Stimulated activated CD4-positive, alpha-beta T cell treated with anti-CD3 and anti-CD28 coated beads, Interleukin-4, amount 100 ng/mL, for 4 hours (primary cell): ENCODE data around the gene METTL15.
"Not testable (repeated sequence)": the region's sequence is repeated elsewhere in the genome, so short reads cannot be mapped to it uniquely, and the experiment has no call there.

Experiments
- DNase-seq, 2 experiments: peaks; one replicate each; pipeline ENCODE4 v3.0.0-alpha.2; 2020

The METTL15 gene

DNA sequence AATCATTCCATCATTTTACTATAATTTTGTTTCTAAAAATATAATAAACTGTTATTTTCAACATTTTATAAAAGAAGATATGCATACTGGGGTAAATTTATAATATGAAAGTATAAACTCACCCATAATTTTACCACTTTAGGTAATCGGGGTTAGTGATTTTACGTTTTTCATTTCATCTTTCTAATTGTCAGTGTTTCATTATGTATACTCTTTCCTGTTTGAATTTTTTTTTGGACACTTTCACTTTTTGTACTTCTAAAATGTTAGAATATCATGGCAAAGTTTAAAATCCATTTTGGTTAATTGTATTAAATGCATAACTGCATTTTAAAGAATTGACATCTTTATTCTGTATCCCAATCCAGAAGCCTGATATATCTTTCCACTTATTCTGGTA lies 115.8 kb downstream of the METTL15 start:
- DNase-seq = no peak

DNA sequence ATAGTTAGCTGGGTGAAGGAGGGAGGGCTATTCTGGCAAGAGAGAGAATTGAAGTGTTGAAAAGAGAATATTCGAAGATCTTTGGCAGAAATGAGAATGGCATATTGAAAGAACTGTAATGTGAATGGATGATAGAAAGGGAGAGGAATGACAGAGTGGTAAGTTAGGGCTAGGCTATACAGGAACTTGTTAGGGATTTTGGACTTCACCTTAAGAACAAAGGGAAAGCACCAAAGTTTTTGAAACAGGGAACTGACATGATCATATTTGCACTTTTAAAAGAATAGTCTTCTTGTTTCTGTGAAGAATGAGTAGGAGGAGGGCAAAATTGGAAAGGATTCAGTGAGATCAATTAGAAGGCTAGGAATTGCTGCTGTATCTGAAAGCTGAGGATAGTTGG lies 119.3 kb downstream of the METTL15 start:
- no peak for DNase-seq

DNA sequence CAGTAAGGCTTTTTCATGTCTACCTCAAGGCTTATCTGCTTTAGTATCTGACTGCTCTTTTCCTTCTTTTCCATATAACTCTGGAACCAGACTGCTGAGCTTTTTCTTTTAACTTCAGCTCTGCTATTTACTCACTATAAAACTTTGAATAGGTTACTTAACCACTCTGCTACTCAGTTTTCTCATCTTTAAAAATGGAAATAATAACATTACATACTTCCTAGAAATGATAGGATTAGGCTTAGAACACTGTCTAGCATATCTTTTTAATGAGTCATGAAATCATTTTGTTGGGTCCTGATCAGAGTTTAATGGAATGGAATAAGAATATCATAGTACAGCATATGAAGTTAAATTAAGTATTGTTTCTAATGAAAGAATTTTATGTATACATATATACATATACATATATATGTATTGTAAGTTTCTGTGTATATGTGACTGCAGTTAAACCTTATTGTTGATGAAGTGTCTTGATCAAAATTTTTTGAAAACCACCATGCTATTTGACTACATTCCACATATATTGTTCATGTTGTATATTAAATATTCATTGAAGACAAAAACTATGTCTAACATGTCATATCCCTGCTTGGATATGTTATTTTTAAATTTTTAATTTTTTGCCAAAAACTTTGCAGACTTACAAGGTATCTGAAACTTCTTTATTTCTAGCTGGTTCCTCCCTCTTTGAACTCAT lies 120.2 kb downstream of the METTL15 start:
- no peak for DNase-seq

DNA sequence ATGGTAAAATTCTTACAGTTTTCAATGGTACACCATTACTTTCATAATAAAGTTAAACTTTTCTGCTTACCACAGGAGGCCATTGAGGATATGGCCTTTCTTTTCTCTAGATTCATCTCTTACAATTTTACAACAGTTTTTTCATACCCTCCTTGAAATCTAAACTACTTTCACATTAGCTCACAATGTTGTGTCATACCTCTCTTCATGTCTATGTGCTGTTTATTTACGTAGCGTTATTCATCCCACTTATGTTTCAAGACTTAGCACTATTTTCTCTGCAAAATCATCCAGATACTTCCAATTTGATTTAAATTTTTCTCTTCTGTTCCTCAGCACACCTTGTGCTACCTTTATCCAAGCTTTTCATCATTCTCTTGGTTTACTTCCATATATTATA lies 123.3 kb downstream of the METTL15 start:
- no peak for DNase-seq

DNA sequence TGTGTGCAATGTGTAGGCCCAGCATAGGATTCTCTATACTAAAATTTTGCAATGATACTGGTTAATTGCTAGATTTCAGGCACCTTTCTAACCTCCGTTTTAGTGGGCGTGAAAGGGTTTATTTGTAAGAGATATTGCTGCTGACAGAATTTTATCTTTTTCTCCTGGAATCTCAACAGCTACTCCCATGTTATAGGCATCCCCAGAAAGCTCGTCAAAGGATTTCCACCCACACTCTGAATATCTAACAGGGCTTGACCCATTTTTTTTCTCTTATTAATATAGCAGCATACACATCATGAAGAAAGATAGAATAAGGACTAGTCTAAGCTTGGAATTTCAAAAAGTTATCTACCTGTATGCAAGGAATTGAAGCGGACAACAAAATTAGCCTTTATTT lies 124.5 kb downstream of the METTL15 start:
- DNase-seq = no peak

DNA sequence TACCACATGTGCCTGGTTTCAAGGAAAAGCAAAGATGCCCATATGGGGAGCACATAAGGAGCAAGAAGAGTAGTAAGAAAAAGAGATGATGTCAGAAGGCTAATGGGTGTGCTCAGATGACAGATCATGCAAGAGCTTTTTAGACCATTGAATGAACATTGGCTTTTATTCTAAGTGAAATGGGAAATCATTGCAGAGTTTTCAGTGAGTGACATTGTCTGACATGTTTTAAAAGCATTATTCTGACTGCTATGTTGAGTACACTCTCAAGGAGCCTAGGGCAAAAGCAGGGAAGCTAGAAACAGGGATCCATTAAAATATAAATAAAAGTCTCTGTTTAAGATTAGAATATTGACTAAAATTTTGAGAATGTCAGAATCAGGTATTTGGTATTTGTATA lies 133.6 kb downstream of the METTL15 start:
- DNase-seq = no peak

DNA sequence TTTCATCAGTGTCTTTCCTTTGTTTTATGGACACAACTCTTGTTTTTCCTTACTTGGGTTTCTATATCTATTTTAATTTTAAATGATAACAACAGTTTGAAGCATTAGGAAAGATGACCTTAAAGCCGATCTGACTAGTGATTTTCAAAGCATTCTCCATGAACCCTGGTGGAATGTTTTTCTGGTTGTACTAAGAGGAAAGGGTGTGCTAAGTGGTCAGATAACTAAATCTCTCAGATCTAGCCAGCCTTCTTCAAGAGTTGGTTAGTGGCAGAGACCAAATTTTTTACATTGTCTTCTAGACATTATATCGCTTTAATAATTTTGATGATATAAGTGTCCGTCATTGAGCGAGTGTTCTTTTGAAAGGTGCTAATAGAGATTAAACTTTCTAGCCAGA lies 134.4 kb downstream of the METTL15 start:
- no peak for DNase-seq

DNA sequence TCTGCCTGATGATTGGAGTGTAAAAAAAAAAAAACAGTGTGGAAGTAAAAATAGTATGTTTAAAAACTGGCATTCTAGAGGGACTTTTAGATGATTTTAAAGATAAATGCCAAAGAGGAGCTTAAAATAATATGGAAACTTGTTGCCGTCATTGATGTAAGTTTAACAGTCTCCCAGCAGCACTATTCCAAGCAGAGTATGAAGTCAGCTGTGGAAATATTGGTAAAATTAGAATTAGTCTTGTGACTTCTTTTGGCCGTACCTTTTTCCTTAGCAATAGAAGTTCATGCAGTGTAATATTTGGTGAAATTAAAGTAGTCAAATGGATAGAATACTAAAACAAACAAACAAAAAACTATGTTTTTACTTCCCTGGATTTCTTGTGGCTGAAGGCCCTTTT lies 134.9 kb downstream of the METTL15 start:
- DNase-seq = no peak

DNA sequence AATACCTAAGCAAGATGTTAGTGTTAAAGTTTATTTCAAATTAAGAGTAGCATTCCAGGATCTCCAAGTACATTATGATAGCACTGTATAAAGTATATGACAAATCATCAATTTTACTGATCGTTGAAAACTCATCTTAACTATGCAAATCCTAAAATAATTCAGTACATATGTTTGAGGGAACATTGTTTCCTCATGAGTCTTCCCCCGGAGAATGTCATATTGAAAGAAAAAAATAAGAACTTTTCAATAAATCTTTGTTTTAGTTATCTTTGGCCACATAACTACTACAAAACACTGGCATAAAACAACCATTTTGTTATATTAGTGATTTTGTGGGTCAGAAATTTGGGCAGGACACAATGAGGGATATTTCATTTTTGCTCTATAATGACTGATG lies 135.4 kb downstream of the METTL15 start:
- no peak for DNase-seq

DNA sequence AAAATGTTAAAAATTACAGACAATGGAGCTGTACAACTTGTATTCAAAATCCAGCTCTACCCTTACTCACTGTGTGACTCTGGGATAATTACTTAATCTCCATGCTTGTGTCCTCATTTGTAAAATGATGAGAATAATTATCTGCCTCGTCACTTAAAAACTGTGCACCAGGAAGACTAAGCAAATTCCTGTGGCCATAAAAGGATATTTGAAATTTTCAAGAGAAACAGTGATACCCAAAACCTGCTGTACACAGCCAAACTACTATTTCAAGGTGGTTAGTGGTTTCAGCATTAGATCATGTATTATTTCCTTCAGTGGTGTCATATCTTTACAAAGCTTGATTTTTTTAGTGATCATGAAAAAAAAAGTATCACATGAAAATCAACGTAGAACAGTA lies 136.9 kb downstream of the METTL15 start:
- no peak for DNase-seq

DNA sequence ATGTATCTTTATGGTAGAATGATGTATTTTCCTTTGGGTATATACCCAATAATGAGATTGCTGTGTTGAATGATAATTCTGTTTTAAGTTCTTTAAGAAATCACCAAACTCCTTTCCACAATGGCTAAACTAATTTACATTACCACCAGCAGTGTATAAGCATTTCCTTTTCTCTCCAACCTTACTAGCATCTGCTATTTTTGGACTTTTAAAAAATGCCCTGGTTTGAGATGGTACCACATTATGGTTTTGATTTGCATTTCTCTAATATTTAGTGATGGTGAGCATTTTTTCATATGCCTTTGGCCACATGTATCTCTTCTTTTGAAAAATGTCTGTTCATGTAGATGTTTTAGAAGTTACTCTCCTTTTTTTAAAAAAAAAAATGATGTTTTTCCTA lies 142.0 kb downstream of the METTL15 start:
- no peak for DNase-seq

DNA sequence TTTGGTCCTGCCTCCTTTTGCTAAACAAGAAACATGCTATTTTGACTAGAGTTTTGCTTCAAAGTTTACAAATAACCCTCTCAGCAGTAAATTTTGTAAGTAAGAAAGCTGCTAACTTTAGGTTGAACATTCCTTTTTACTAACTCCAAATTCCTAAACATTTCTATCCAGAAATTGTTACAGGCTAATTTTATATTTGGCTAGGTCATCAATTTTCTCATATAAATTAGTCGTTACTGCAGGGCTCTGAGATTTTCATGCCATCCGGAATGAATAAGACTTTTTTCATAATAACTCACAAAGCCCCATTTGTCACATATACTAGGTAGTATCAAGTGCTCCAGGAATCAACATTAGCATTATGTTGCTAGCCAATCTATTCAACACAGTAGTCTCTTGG lies 143.1 kb downstream of the METTL15 start:
- no peak for DNase-seq

DNA sequence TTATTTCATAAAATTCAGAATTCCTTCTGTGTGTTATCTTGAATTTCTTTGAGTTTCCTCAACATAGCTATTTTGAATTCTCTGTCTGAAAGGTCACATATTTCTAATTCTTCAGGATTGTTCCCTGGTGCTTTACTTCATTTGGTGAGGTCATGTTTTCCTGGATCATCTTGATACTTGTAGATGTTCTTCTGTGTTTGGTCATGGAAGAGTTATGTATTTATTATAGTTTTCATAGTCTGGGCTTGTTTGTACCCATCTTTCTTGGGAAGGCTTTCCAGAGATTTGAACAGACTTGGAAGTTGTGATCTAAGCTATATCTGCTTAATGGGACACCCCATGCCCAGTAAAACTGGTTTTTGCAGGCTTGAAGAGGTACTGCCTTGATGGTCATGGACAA lies 149.6 kb downstream of the METTL15 start:
- DNase-seq = no peak

DNA sequence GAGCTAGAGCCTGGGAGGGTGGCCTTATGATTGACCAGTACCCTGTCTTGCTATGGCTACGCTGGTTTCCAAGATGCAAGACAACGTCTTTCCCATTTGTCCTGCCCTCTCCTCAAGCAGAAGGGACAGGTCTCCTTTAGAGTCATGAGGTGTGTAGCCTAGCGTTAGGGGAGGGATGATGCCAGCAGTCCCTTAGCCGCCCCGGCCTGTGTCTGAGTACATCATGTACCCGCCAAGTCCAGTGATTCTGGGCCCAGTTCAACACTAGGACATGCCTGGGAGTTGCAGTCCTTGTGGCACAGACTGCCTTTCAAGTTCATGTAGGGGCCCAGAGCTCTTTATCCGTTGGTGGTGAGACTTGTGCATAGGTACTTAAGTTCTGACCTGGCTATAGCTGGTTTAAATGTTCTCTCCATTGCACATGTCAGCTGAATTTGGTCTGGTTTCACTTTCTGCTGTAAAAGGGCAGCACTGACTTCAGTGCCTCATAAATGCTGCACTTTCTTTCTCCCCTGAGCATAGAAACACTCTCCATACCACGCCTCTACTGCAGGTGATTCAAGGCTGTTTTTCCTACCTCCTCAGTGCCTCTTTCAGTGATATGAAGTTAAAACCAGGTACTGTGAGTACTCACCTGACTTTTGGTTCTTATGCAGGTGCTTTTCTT lies 151.1 kb downstream of the METTL15 start:
- DNase-seq = no peak

DNA sequence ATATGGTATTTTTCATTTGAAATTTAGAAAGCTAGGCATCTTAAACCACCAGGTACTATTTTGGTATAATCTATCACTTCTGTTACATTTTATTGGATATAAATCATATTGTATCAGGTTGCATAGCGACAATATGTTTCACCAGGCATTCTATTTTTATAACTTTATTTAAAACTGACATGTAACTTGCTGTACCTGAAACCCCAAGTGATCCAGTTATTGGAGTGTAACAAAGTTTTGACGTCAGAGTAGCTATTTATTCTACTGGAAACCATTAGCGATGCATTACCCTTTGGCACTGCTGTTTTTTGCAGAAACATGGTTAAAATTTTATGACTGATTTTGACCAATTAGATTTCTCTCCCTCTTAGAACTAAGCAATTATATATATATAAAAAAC lies 160.7 kb downstream of the METTL15 start:
- DNase-seq = no peak

DNA sequence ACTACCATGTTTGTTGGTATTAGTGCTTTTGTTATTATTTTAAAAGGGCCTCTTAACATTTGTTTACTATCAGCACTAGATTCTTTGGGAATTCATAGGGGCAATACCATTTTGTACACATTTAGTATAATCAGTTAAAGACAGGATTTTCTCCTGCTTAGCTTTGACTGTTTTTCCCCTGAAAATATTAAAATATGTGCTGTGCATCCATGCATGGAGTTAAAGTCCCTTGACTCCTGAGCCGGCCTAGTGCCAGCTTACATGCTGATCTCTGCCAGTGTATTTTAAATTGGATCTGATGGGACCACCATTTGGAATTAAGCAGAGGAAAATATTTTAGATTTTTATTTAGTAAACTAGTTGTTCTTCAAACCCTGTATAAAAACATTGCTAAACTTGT lies 161.4 kb downstream of the METTL15 start:
- no peak for DNase-seq

DNA sequence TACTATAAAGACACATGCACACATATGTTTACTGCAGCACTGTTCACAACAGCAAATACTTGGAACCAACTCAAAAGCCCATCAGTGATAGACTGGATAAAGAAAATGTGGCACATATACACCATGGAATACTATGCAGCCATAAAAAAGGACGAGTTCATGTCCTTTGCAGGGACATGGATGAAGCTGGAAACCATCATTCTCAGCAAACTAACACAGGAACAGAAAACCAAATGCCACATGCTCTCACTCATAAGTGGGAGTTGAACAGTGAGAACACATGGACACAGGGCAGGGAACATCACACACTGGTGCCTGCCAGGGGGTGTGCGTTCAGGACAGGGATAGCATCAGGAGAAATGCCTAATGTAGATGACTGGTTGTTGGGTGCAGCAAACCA lies 164.1 kb downstream of the METTL15 start:
- not testable (repeated sequence) for DNase-seq

DNA sequence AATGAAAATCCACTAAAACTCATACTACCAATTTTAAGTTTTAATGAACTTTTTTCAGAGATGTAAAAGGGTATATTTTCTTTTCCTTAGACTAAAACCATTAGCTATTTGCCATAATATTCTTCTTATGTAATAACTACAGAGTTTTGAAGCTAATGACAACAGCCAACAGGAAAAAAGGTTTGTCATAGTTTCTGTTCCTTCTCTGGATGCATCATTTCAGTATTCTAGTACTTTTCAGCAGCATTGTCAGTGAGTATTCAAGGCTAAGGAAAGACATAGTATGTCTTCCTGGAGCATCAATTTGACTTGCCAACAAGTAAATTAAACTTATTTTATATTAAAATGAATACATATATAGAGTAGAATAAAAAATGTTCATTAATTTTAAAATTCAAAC lies 166.0 kb downstream of the METTL15 start:
- DNase-seq = no peak

DNA sequence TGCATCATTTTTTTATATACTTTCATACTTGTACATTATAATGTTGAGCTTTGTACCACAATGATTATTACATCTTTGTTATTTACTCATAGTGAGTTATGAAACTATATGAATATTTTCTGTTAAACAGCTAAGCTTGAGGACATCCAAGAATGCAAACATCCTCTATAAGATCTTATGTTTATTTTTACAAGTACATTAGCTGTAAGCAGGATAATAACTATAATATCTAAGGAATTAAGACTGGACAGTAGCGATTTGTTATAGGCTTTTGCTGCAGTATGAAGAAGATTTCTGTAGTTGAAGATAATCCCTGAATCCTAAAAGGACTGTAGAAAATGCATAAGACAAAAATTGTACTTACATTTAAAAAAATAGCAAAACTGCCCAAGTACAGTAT lies 176.0 kb downstream of the METTL15 start:
- DNase-seq = no peak

DNA sequence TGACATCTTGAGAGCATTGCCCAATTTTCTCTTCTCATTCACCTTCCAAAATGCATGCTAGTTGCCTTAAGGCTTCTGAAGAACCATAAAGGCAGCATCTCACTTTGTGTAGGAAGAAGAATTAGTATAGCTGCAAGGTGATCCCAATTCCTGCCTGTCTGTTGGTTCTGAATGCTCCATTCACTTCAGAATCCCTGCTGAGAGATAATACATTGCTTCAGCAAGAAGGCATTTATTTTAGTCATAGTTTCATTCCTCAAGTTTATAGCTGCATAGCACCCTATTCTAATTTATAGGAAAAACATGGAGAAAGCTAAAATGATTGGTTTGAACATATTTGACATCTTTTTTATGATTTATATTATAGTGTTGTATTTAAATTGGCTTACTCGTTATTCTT lies 181.3 kb downstream of the METTL15 start:
- no peak for DNase-seq

DNA sequence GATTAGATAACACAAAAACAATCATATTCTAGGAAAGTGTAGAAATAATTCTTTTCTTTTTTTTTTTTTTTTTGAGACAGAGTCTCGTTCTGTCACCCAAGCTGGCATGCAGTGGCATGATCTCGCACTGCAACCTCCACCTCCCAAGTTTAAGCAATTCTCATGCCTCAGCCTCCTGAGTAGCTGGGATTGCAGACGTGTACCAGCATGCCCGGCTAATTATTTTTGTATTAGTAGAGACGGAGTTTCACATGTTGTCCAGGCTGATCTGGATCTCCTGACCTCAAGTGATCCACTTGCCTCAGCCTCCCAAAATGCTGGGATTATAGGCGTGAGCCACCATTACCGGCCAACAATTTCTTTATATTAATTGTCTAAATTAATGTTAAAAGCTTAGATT lies 182.8 kb downstream of the METTL15 start:
- not testable (repeated sequence) for DNase-seq

DNA sequence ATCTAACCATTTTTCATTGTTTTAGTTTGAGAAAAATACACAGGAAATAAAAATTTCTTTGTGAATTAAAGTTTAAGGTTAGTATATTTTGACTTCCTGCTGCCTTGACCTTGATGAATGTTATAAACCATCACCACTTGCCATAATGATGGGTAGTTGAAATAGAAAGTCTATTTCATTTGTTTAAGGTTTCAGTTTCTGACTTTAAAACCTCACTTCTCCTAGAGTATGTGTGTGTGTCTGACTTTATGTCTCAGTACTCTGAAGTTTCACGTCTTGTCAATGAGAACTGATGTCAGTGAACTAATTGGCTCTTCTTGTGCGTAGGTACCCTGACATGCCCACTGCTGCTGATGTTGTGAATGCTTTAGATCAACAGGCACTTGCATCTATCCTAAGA lies 188.2 kb downstream of the METTL15 start:
- DNase-seq = no peak

DNA sequence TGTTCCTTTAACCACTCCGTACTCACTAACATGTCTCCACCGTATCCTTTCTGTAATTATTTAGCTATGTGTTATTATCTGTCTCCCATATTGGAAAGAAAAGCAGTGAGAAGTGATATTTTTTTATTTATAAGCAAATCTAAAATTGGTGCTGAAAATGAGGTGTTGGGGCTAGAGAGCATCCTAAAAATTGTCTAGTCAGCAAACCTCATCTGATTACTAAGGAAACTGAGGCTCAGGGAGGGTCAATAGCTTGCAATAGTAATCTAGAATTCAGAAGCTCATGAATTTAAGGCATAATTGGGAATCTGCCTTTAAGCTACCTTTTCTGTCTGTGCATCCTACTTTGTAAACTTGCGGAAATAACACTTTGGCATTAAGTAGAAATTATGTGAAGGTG lies 190.0 kb downstream of the METTL15 start:
- DNase-seq = no peak

DNA sequence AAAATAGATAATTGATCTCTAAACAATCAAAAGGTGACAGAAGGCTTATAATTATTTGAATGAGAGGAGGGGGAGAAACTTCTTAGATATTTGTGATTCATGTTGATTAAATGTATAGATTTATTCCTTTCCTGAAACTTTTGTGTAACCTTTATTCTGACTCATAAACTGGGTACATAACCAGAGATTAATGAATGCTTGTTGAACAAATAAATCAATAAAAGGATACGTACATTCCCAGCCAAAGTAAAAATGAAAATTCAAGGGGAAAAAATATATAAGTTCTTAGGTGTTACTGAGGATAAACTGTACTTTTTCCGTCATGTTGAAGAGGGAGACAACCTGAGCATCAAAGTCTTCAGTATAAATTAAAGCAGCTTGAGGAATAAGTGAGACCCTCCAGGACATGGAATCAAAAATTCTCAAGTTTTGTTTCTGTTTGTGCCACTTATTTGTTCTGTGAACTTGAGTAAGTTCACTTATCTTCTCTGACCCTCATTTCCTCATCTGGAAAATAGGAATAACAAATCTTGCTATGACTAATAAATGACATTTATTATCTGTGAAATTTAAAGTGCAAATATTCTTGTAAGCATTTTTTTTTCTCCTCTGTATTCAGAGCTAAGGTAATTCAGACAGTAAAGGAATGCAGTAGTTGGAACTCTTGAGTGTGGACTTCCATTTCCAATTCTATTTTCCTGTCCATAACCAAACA lies 195.4 kb downstream of the METTL15 start:
- DNase-seq = no peak
